Measurements from ENCODE around the gene ZNF503.

The ZNF503 gene

GRCh38 chr10:75432763-75433162 is 31.2 kb upstream of the ZNF503 start:
- no peaks in the 10 kb centered on the region for H3K9me2 ChIP-seq (replicated peaks; ENCODE audit: insufficient read depth, low read length)
- no peaks in the 10 kb centered on the region for H3K79me2 ChIP-seq (ENCODE audit: insufficient read depth, low read length)
- H3K36me3 ChIP-seq (ENCODE audit: low read length): no peaks in the 10 kb centered on the region
- H3K27ac ChIP-seq (ENCODE audit: low read depth, low read length): no peak overlapping the region
- no peaks in the 10 kb centered on the region for H3K9me3 ChIP-seq (ENCODE audit: insufficient read depth, low read length)
- no peak overlapping the region for H3K4me3 ChIP-seq (ENCODE audit: insufficient read depth, low read length, poor library complexity, severe bottlenecking)
- H3F3A ChIP-seq (ENCODE audit: insufficient read depth): no peaks in the 10 kb centered on the region
- H3K4me2 ChIP-seq (ENCODE audit: low read depth, low read length, poor library complexity, severe bottlenecking): no peak overlapping the region
- no peak overlapping the region for H3K9ac ChIP-seq (ENCODE audit: low read length)
- H2AFZ ChIP-seq (ENCODE audit: low read depth, low read length, severe bottlenecking): no peak overlapping the region
- H3K27me3 ChIP-seq (ENCODE audit: low read length): no peaks in the 10 kb centered on the region
- TF ChIP-seq CTCF (IDR thresholded peaks at IDR 0.05; ENCODE audit: insufficient read depth, low read length, poor library complexity, severe bottlenecking) (no peak), EZH2phosphoT487 (conservative IDR thresholded peaks at IDR 0.05; ENCODE audit: low read length) (no peak)
- no peaks in the 10 kb centered on the region for H4K20me1 ChIP-seq (ENCODE audit: low read depth, low read length)

GRCh38 chr10:75432176-75432575 is 30.6 kb upstream of the ZNF503 start:
- no peaks in the 10 kb centered on the region for H3K36me3 ChIP-seq (ENCODE audit: low read length)
- H3K9me2 ChIP-seq (replicated peaks; ENCODE audit: insufficient read depth, low read length): no peaks in the 10 kb centered on the region
- H3K79me2 ChIP-seq (ENCODE audit: insufficient read depth, low read length): no peaks in the 10 kb centered on the region
- H3K9me3 ChIP-seq (ENCODE audit: insufficient read depth, low read length): no peaks in the 10 kb centered on the region
- no peaks in the 10 kb centered on the region for H3K27me3 ChIP-seq (ENCODE audit: low read length)
- H3K4me3 ChIP-seq (ENCODE audit: insufficient read depth, low read length, poor library complexity, severe bottlenecking): no peak overlapping the region
- H3K27ac ChIP-seq (ENCODE audit: low read depth, low read length): no peak overlapping the region
- TF ChIP-seq EZH2phosphoT487 (conservative IDR thresholded peaks at IDR 0.05; ENCODE audit: low read length) (no peak), CTCF (IDR thresholded peaks at IDR 0.05; ENCODE audit: insufficient read depth, low read length, poor library complexity, severe bottlenecking) (no peak)
- no peaks in the 10 kb centered on the region for H3F3A ChIP-seq (ENCODE audit: insufficient read depth)
- no peaks in the 10 kb centered on the region for H4K20me1 ChIP-seq (ENCODE audit: low read depth, low read length)
- H3K4me2 ChIP-seq (ENCODE audit: low read depth, low read length, poor library complexity, severe bottlenecking): no peak overlapping the region
- no peak overlapping the region for H2AFZ ChIP-seq (ENCODE audit: low read depth, low read length, severe bottlenecking)
- H3K9ac ChIP-seq (ENCODE audit: low read length): no peak overlapping the region

- Histone ChIP-seq H4K20me1 (ENCODE audit: low read depth, low read length) (no peaks in the 10 kb centered on the region), H3K4me3 (ENCODE audit: insufficient read depth, low read length, poor library complexity, severe bottlenecking) (no peak within 1 kb of the TSS), H3K27me3 (ENCODE audit: low read length) (no peaks in the 10 kb centered on the region), H3K36me3 (ENCODE audit: low read length) (no peaks in the 10 kb centered on the region), H3K4me2 (ENCODE audit: low read depth, low read length, poor library complexity, severe bottlenecking) (no peak within 1 kb of the TSS), H3K9me3 (ENCODE audit: insufficient read depth, low read length) (no peaks in the 10 kb centered on the region), H3K27ac (ENCODE audit: low read depth, low read length) (no peak within 1 kb of the TSS), H3K79me2 (ENCODE audit: insufficient read depth, low read length) (no peaks in the 10 kb centered on the region), H3F3A (ENCODE audit: insufficient read depth) (no peaks in the 10 kb centered on the region), H3K9me2 (replicated peaks; ENCODE audit: insufficient read depth, low read length) (no peaks in the 10 kb centered on the region), H2AFZ (ENCODE audit: low read depth, low read length, severe bottlenecking) (no peak within 1 kb of the TSS), H3K9ac (ENCODE audit: low read length) (no peak within 1 kb of the TSS)
- TF ChIP-seq CTCF (IDR thresholded peaks at IDR 0.05; ENCODE audit: insufficient read depth, low read length, poor library complexity, severe bottlenecking) (no peak), EZH2phosphoT487 (conservative IDR thresholded peaks at IDR 0.05; ENCODE audit: low read length) (no peak)
These were observed 29.9 kb upstream of the ZNF503 start, which contains the start of gene LRMDA for GRCh38 chr10:75431180-75432111. TSS of gene LRMDA (plus strand) at chr10:75431624.
